ENCODE measurements around the gene ADIPOQ.

DNA sequence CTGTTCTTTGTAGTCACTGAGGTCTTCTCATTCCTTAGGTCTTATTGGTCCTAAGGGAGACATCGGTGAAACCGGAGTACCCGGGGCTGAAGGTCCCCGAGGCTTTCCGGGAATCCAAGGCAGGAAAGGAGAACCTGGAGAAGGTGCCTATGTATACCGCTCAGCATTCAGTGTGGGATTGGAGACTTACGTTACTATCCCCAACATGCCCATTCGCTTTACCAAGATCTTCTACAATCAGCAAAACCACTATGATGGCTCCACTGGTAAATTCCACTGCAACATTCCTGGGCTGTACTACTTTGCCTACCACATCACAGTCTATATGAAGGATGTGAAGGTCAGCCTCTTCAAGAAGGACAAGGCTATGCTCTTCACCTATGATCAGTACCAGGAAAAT lies 11.6 kb downstream of the ADIPOQ start:
- TF ChIP-seq CTCF (IDR thresholded peaks at IDR 0.05) (no peak), EZH2 (IDR thresholded peaks at IDR 0.05; ENCODE audit: borderline replicate concordance, insufficient read depth, low read depth, low read length, poor library complexity, severe bottlenecking) (no peak)

Data from B cell (primary cell).